Measurements from ENCODE around the gene APC2. TPM values are rescaled to one million over a fixed set of nuclear protein-coding genes. Genes with fewer than 3 reads are reported as not detected.

The APC2 gene
- total RNA-seq, 2 donors from 2014 or later, result 0.38 to 0.57 TPM

DNA sequence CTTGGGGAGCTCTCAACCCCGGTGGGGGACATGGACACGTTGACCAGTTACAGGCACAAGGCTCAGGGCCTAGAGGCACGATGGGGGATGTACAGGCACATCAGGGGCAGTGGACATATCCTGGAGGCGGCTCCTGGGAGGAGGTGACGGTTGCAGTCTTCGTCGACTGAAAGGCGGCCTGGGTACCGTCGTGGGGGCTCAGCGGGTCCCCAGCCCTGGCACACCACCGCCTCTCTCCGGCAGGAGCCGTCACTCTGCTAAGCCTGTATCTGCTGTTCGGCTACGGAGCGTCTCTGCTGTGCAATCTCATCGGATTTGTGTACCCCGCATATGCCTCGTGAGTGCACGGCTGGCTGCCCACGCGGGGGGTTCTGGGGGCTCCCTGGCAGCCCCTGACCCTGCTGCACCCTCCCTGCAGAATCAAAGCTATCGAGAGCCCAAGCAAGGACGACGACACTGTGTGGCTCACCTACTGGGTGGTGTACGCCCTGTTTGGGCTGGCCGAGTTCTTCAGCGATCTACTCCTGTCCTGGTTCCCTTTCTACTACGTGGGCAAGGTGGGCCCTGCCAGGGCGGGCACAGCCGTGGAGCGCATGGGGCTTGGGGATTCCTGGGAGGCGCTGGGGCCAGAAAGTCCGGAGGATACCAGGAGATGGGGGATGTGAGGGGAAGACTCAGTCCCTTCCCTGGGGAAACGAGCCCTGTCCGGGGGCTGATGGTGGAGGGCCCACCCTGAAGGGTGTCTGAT is 45.3 kb downstream of the APC2 start:
- DNase-seq, result no peak

DNA sequence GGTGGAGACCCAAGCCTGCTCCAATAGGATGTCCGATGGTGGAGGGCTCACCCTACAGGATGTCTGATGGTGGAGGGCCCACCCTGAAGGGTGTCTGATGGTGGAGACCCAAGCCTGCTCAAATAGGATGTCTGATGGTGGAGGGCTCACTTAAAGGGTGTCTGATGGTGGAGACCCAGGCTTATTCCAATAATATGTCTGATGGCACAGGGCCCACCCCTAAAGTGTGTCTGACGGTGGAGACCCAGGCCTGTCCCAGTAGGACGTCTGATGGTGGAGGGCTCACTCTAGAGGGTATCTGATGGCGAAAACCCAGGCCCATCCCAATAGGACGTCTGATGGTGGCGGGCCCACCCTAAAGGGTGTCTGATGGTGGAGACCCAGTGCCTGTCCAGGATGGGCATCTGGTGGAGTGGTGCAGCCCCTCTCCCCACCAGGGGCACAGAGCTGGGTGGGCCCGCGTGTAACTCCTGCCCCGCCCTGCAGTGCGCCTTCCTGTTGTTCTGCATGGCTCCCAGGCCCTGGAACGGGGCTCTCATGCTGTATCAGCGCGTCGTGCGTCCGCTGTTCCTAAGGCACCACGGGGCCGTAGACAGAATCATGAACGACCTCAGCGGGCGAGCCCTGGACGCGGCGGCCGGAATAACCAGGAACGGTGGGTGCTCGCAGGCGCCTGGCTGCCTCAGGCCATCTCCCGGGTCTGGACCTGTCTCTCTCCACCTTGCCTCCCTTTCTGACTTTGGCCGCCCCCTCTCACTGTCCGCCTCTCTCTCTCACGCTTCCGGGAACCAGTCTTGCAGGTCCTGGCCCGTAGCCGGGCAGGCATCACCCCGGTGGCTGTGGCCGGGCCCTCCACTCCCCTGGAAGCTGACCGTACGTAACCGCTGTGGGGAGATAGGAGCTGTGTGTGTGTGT is 46.1 kb downstream of the APC2 start:
- H3K4me3 Mint-ChIP-seq, result no peak overlapping the region
- TF ChIP-seq, protein P1, sequence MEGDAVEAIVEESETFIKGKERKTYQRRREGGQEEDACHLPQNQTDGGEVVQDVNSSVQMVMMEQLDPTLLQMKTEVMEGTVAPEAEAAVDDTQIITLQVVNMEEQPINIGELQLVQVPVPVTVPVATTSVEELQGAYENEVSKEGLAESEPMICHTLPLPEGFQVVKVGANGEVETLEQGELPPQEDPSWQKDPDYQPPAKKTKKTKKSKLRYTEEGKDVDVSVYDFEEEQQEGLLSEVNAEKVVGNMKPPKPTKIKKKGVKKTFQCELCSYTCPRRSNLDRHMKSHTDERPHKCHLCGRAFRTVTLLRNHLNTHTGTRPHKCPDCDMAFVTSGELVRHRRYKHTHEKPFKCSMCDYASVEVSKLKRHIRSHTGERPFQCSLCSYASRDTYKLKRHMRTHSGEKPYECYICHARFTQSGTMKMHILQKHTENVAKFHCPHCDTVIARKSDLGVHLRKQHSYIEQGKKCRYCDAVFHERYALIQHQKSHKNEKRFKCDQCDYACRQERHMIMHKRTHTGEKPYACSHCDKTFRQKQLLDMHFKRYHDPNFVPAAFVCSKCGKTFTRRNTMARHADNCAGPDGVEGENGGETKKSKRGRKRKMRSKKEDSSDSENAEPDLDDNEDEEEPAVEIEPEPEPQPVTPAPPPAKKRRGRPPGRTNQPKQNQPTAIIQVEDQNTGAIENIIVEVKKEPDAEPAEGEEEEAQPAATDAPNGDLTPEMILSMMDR (conservative IDR thresholded peaks at IDR 0.05), result no peak
- peaks cover 16% of the 10 kb centered on the region for H3K9me3 Mint-ChIP-seq
- H3K27ac Mint-ChIP-seq, result no peak overlapping the region
- Histone ChIP-seq H3K4me3 (ENCODE audit: low read length) (no peak overlapping the region), H3K4me1 (ENCODE audit: control insufficient read depth, insufficient read depth, low read length) (no peaks in the 10 kb centered on the region), H3K9ac (ENCODE audit: extremely low read depth, low read length, poor library complexity, severe bottlenecking) (no peak overlapping the region), H3K36me3 (ENCODE audit: control insufficient read depth, insufficient read depth, low read length) (no peaks in the 10 kb centered on the region), H3K27ac (ENCODE audit: low read depth, low read length) (no peak overlapping the region), H3K27me3 (ENCODE audit: control insufficient read depth, insufficient read depth, low read length, poor library complexity, severe bottlenecking) (peaks cover 16% of the 10 kb centered on the region), H3K9me3 (ENCODE audit: control insufficient read depth, low read length) (peaks cover 8% of the 10 kb centered on the region)
- peaks cover 37% of the 10 kb centered on the region for H3K27me3 Mint-ChIP-seq (ENCODE audit: insufficient read depth)
- peaks cover 2% of the 10 kb centered on the region for H3K36me3 Mint-ChIP-seq (ENCODE audit: low read depth)
- WGBS, 2 experiments (ENCODE audit: insufficient coverage in 1 of 2, insufficient read length in 1 of 2), result 93% methylated on average over 27 to 40 of the region's 40 CpGs
- DNase-seq, result no peak
- peaks cover 7% of the 10 kb centered on the region for H3K4me1 Mint-ChIP-seq

More for the DNA sequence above, 45.3 kb downstream of the APC2 start:
- Mint-ChIP-seq H3K4me3 (no peak overlapping the region), H3K36me3 (ENCODE audit: low read depth) (peaks cover 2% of the 10 kb centered on the region), H3K27me3 (ENCODE audit: insufficient read depth) (peaks cover 35% of the 10 kb centered on the region), H3K9me3 (peaks cover 9% of the 10 kb centered on the region), H3K27ac (no peak overlapping the region), H3K4me1 (peaks cover 7% of the 10 kb centered on the region)
- WGBS, 2 experiments (ENCODE audit: insufficient coverage in 1 of 2, insufficient read length in 1 of 2), result 87 to 90% methylated on average over 23 to 37 of the region's 37 CpGs
- no peaks in the 10 kb centered on the region for H3K36me3 ChIP-seq (ENCODE audit: control insufficient read depth, insufficient read depth, low read length)
- no peak overlapping the region for H3K9ac ChIP-seq (ENCODE audit: extremely low read depth, low read length, poor library complexity, severe bottlenecking)
- no peaks in the 10 kb centered on the region for H3K4me1 ChIP-seq (ENCODE audit: control insufficient read depth, insufficient read depth, low read length)
- TF ChIP-seq, protein P1 (conservative IDR thresholded peaks at IDR 0.05), result no peak
- no peak overlapping the region for H3K4me3 ChIP-seq (ENCODE audit: low read length)
- no peak overlapping the region for H3K27ac ChIP-seq (ENCODE audit: low read depth, low read length)
- peaks cover 5% of the 10 kb centered on the region for H3K9me3 ChIP-seq (ENCODE audit: control insufficient read depth, low read length)
- H3K27me3 ChIP-seq (ENCODE audit: control insufficient read depth, insufficient read depth, low read length, poor library complexity, severe bottlenecking), result peaks cover 16% of the 10 kb centered on the region

DNA sequence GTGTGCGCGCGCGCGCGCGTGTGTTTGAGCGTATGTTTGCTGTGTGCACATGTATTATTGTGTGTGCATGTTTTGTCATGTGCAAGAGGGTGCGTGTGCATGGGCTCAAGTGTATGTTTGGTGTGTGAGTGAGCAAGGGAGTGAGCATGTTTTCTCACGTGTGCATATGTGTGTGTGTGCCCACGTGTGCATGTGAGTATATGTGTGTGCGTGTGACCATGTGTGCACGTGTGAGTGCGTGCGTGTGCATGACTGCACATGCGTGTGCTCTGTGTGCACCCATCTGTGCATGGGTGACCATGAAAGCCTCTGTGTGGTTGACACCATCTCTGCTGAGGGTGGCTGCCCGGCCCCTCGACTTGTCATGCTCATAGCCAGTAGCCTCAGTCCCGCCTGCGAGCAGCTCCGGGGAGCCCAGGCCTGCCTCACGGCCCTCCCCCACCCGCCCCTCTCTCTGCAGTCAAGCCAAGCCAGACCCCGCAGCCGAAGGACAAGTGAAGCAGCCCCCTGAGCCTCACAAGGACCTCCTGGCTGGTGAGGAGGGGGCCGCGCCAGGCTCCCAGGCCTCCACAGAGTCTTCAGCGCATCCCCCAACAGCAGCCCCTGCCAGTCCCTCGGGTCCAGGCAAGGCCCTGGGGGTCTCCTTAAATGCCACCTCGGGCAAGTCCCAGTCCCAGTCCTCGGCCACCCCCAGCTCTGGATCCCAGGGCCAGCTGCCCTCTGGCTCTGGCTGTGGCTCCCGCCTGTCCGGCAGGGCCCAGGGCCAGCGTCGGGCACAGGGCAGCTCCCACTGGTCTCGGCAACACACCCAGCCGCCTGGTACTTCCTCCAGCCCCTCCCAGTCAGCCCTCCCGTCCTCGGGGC is 47.0 kb downstream of the APC2 start:
- no peak overlapping the region for H3K4me3 Mint-ChIP-seq
- Histone ChIP-seq H3K9me3 (ENCODE audit: control insufficient read depth, low read length) (peaks cover 8% of the 10 kb centered on the region), H3K4me3 (ENCODE audit: low read length) (no peak overlapping the region), H3K9ac (ENCODE audit: extremely low read depth, low read length, poor library complexity, severe bottlenecking) (no peak overlapping the region), H3K4me1 (ENCODE audit: control insufficient read depth, insufficient read depth, low read length) (no peaks in the 10 kb centered on the region), H3K36me3 (ENCODE audit: control insufficient read depth, insufficient read depth, low read length) (no peaks in the 10 kb centered on the region), H3K27ac (ENCODE audit: low read depth, low read length) (no peak overlapping the region), H3K27me3 (ENCODE audit: control insufficient read depth, insufficient read depth, low read length, poor library complexity, severe bottlenecking) (peaks cover 8% of the 10 kb centered on the region)
- no peak overlapping the region for H3K27ac Mint-ChIP-seq
- TF ChIP-seq, protein P1 (conservative IDR thresholded peaks at IDR 0.05), result no peak
- WGBS, 2 experiments (ENCODE audit: insufficient coverage in 1 of 2, insufficient read length in 1 of 2), result 89 to 95% methylated on average over 24 to 39 of the region's 39 CpGs
- no peak for DNase-seq
- H3K27me3 Mint-ChIP-seq (ENCODE audit: insufficient read depth), result peaks cover 34% of the 10 kb centered on the region
- peaks cover 2% of the 10 kb centered on the region for H3K36me3 Mint-ChIP-seq (ENCODE audit: low read depth)
- H3K9me3 Mint-ChIP-seq, result peaks cover 19% of the 10 kb centered on the region
- peaks cover 3% of the 10 kb centered on the region for H3K4me1 Mint-ChIP-seq

Measured in endodermal cell (in vitro differentiated cells).